ENCODE measurements around the gene CCDC12. TPM values are rescaled to one million over a fixed set of nuclear protein-coding genes. Genes with fewer than 3 reads are reported as not detected.

CCDC12 gene
- polyA plus RNA-seq, 4 donors = 59.7 to 84.5 (median 76.0) TPM

DNA sequence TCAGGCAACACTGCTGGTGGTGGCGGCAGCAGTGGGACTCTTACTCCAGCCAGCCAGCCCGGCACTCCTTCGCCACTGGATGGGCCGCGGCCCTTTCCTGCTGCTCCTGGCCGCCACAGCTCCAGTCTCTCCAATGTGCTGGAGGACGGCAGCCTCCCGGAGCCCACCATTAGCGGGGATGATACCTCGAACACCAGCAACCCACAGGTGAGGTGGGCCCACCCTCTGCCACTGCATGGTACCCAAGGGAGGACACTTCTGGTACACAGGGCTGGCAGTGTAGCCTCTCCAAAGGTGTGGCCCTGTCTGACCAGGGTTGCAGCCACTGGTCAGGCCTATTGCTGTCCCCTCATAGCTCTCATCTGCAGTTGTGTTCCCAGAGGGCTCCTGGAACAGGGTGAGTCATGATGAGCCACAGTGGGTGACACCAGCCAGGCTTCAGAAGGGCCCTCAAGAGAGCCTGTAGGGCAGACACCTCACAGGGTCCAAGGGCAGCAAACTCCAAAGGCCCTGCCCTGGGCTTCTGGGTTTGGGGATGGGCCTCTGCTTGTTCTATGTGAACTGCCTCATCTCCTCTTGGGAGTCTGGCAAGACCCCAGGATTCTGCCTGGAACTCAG, 23.8 kb upstream of the CCDC12 start:
- Histone ChIP-seq H3K27ac (ENCODE audit: low read depth in 1 of 3, low read length in 2 of 3) (no peak overlapping the region), H3K4me1 (ENCODE audit: control insufficient read depth in 3 of 3, insufficient read depth in 2 of 3, low read depth in 1 of 3, low read length in 2 of 3) (peaks cover 0 to 16% (median 0%) of the 10 kb centered on the region in 3 donors), H3K4me3 (ENCODE audit: low read depth in 1 of 3, low read length in 3 of 3) (no peak overlapping the region), H3K9me3 (ENCODE audit: control insufficient read depth in 2 of 2, insufficient read depth in 1 of 2, low read depth in 1 of 2, low read length in 1 of 2) (no peaks in the 10 kb centered on the region), H3K36me3 (ENCODE audit: control insufficient read depth in 3 of 3, insufficient read depth in 2 of 3, low read depth in 1 of 3, low read length in 3 of 3) (peaks cover 6 to 98% (median 7%) of the 10 kb centered on the region in 3 donors), H3K27me3 (ENCODE audit: control insufficient read depth in 3 of 3, insufficient read depth in 3 of 3, low read length in 3 of 3) (no peaks in the 10 kb centered on the region)
- WGBS, 3 donors = 93 to 98% (median 95%) methylated on average over 10 of the region's 10 CpGs
- FAIRE-seq (no peak), DNase-seq (no peak)

- peaks cover 0 to 16% (median 0%) of the 10 kb centered on the region in 3 donors for H3K4me1 ChIP-seq (ENCODE audit: control insufficient read depth in 3 of 3, insufficient read depth in 2 of 3, low read depth in 1 of 3, low read length in 2 of 3)
- H3K36me3 ChIP-seq (ENCODE audit: control insufficient read depth in 3 of 3, insufficient read depth in 2 of 3, low read depth in 1 of 3, low read length in 3 of 3) = peaks cover 6 to 98% (median 6%) of the 10 kb centered on the region in 3 donors
- FAIRE-seq = no peak
- 90 to 95% (median 92%) methylated on average over 14 of the region's 14 CpGs for WGBS, 3 donors
- no peak overlapping the region for H3K27ac ChIP-seq (ENCODE audit: low read depth in 1 of 3, low read length in 2 of 3)
- no peaks in the 10 kb centered on the region for H3K27me3 ChIP-seq (ENCODE audit: control insufficient read depth in 3 of 3, insufficient read depth in 3 of 3, low read length in 3 of 3)
- H3K4me3 ChIP-seq (ENCODE audit: low read depth in 1 of 3, low read length in 3 of 3) = no peak overlapping the region
- H3K9me3 ChIP-seq (ENCODE audit: control insufficient read depth in 2 of 2, insufficient read depth in 1 of 2, low read depth in 1 of 2, low read length in 1 of 2) = no peaks in the 10 kb centered on the region
- DNase-seq = no peak
Observed at GRCh38 chr3:46999516-47000197, 23.1 kb upstream of the CCDC12 start.

DNA sequence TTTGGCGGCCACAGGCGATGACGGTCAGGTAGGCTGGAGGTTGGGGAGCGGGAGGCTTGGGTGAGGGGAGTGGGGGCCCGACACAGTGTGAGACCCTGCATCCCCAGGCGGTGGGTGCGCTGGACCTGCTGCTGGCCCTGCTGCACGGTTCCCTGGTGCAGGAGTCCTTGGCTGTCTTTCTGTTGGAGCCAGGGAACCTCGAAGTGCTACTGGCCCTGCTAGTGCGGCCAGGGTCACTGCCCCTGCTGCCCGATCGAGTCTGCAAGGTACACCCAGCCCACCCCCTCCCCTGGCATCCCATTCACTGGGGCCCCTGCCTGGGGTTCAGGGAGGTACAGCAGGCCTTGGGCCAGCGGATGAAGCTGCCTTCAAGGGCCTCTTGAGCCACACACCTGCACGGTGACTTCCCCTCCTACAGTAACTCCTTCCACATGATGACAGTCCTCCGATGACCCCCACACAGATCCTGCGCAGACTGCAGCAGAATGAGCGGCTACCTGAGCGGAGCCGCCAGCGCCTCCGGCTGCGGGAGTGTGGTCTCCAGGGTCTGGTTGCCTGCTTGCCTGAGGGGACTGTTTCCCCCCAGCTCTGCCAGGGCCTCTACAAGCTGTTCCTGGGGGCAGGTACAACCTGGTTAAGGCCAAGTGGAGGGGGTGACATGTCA, 22.4 kb upstream of the CCDC12 start:
- Histone ChIP-seq H3K9me3 (ENCODE audit: control insufficient read depth in 2 of 2, insufficient read depth in 1 of 2, low read depth in 1 of 2, low read length in 1 of 2) (no peaks in the 10 kb centered on the region), H3K36me3 (ENCODE audit: control insufficient read depth in 3 of 3, insufficient read depth in 2 of 3, low read depth in 1 of 3, low read length in 3 of 3) (peaks cover 4 to 97% (median 6%) of the 10 kb centered on the region in 3 donors), H3K4me3 (ENCODE audit: low read depth in 1 of 3, low read length in 3 of 3) (no peak overlapping the region), H3K4me1 (ENCODE audit: control insufficient read depth in 3 of 3, insufficient read depth in 2 of 3, low read depth in 1 of 3, low read length in 2 of 3) (peaks cover 0 to 16% (median 0%) of the 10 kb centered on the region in 3 donors), H3K27ac (ENCODE audit: low read depth in 1 of 3, low read length in 2 of 3) (no peak overlapping the region), H3K27me3 (ENCODE audit: control insufficient read depth in 3 of 3, insufficient read depth in 3 of 3, low read length in 3 of 3) (no peaks in the 10 kb centered on the region)
- WGBS, 3 donors = 82 to 87% (median 87%) methylated on average over 22 of the region's 22 CpGs
- DNase-seq (no peak), FAIRE-seq (no peak)

DNA sequence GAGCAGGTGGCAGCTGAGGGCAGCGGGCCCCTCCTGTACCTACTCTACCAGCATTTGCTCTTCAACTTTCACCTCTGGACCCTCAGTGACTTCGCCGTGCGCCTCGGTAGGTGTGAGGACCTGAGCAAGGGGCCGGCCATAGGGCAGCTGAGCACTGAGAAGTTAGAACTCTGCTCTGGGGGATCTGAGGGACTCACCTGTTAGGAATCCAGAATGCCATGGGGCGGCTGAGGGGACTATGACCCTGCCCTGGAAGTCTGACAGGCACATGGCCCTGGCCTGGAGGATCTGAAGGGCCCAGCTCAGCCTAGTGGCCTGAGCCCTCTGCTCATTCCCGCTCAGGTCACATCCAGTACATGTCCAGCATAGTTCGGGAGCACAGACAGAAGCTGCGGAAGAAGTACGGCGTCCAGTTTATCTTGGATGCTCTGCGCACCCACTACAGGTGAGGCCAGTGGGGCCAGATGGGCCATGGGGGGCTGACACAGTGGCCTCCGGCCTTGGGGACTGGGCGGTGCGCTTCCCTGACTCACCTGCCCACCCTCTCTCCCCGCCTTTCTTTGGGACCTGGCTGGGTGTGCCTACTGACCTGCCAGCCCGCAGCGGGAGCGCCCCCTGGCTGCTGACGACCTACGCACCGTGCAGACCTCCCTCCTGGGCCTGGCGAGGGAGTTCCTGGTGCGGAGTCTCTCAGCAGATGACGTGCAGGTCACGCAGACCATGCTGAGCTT, 21.7 kb upstream of the CCDC12 start:
- FAIRE-seq (no peak), DNase-seq (peak; percentile 73 to 90)
- Histone ChIP-seq H3K27me3 (ENCODE audit: control insufficient read depth in 3 of 3, insufficient read depth in 3 of 3, low read length in 3 of 3) (no peaks in the 10 kb centered on the region), H3K4me1 (ENCODE audit: control insufficient read depth in 3 of 3, insufficient read depth in 2 of 3, low read depth in 1 of 3, low read length in 2 of 3) (peaks cover 0 to 16% (median 0%) of the 10 kb centered on the region in 3 donors), H3K9me3 (ENCODE audit: control insufficient read depth in 2 of 2, insufficient read depth in 1 of 2, low read depth in 1 of 2, low read length in 1 of 2) (no peaks in the 10 kb centered on the region), H3K36me3 (ENCODE audit: control insufficient read depth in 3 of 3, insufficient read depth in 2 of 3, low read depth in 1 of 3, low read length in 3 of 3) (peaks cover 4 to 98% (median 6%) of the 10 kb centered on the region in 3 donors), H3K27ac (ENCODE audit: low read depth in 1 of 3, low read length in 2 of 3) (peak overlapping the region in 2 of 3 donors; percentile 12 to 39), H3K4me3 (ENCODE audit: low read depth in 1 of 3, low read length in 3 of 3) (no peak overlapping the region)
- 46 to 57% (median 57%) methylated on average over 27 of the region's 27 CpGs for WGBS, 3 donors

- no peaks in the 10 kb centered on the region for H3K27me3 ChIP-seq (ENCODE audit: control insufficient read depth in 3 of 3, insufficient read depth in 3 of 3, low read length in 3 of 3)
- no peaks in the 10 kb centered on the region for H3K9me3 ChIP-seq (ENCODE audit: control insufficient read depth in 2 of 2, insufficient read depth in 1 of 2, low read depth in 1 of 2, low read length in 1 of 2)
- peaks cover 0 to 16% (median 0%) of the 10 kb centered on the region in 3 donors for H3K4me1 ChIP-seq (ENCODE audit: control insufficient read depth in 3 of 3, insufficient read depth in 2 of 3, low read depth in 1 of 3, low read length in 2 of 3)
- peaks cover 4 to 98% (median 6%) of the 10 kb centered on the region in 3 donors for H3K36me3 ChIP-seq (ENCODE audit: control insufficient read depth in 3 of 3, insufficient read depth in 2 of 3, low read depth in 1 of 3, low read length in 3 of 3)
- peak overlapping the region in 1 of 3 donors; percentile 39 for H3K27ac ChIP-seq (ENCODE audit: low read depth in 1 of 3, low read length in 2 of 3)
- no peak overlapping the region for H3K4me3 ChIP-seq (ENCODE audit: low read depth in 1 of 3, low read length in 3 of 3)
- 80 to 91% (median 88%) methylated on average over 13 of the region's 13 CpGs for WGBS, 3 donors
- DNase-seq (no peak), FAIRE-seq (no peak)
Observed at GRCh38 chr3:46997453-46998091, 21.0 kb upstream of the CCDC12 start.

DNA sequence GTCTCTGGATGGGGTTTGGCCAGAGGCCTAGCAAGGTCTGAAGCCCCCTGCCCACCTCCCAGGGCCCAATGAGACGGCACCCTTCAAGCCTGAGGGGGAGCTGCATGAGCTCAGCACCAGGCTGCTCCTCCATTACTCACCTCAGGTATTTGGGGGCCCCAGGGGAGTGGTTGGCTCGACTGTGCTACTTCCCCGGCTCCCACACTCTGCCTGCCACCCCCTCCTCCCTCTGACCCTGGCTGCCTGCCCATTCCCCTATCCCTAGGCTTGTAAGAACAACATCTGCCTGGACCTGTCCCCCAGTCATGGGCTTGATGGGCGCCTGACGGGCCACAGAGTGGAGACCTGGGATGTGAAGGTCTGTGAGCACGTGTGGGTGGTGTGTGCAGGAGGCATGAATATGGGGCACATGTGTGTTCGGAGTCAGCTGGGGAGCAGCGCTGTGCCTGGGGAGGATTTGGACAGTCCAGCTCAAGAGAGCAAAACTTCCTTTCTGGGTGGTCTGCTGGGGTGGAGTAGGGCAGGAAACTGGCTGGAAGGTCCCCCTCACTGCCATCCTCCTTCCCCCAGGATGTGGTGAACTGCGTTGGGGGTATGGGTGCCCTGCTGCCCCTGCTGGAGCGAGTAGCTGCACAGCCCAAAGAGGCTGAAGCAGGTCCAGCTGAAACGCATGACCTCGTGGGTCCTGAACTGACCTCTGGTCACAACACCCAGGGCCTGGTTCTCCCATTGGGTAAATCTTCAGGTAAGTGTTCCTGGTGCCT, 20.3 kb upstream of the CCDC12 start:
- H3K27me3 ChIP-seq (ENCODE audit: control insufficient read depth in 3 of 3, insufficient read depth in 3 of 3, low read length in 3 of 3) = no peaks in the 10 kb centered on the region
- no peak overlapping the region for H3K27ac ChIP-seq (ENCODE audit: low read depth in 1 of 3, low read length in 2 of 3)
- DNase-seq = no peak
- H3K36me3 ChIP-seq (ENCODE audit: control insufficient read depth in 3 of 3, insufficient read depth in 2 of 3, low read depth in 1 of 3, low read length in 3 of 3) = peaks cover 4 to 98% (median 6%) of the 10 kb centered on the region in 3 donors
- no peaks in the 10 kb centered on the region for H3K9me3 ChIP-seq (ENCODE audit: control insufficient read depth in 2 of 2, insufficient read depth in 1 of 2, low read depth in 1 of 2, low read length in 1 of 2)
- H3K4me3 ChIP-seq (ENCODE audit: low read depth in 1 of 3, low read length in 3 of 3) = no peak overlapping the region
- 74 to 81% (median 76%) methylated on average over 12 of the region's 12 CpGs for WGBS, 3 donors
- peaks cover 0 to 16% (median 0%) of the 10 kb centered on the region in 3 donors for H3K4me1 ChIP-seq (ENCODE audit: control insufficient read depth in 3 of 3, insufficient read depth in 2 of 3, low read depth in 1 of 3, low read length in 2 of 3)
- FAIRE-seq = no peak

DNA sequence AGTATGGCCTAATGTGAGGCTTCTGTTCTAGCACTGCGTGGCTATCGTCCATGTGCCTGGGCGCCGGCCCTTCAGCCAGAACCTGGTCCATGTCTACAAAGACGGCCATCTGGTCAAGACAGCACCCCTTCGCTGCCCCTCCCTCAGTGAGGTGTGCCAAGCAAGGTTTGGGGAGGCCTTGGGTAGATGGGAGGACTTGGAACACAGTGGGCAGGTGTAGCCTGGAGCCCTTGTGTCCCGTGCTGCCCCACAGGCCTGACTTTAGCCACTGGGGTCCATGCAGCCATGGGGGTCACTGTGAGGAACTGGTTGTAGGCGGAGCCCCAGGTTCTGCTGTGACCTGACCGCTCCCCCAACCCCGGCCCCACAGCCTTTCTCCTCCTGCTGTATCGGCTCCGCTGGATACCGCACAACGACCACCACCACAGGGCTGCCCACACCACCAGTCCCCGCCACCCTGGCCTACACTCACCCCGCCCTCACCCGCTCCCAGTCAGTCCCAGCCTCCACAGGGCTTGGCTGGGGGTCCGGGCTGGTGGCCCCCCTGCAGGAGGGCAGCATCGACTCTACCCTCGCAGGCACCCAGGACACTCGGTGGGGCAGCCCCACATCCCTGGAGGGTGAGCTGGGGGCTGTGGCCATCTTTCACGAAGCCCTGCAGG, 19.5 kb upstream of the CCDC12 start:
- FAIRE-seq = no peak
- no peak overlapping the region for H3K4me3 ChIP-seq (ENCODE audit: low read depth in 1 of 3, low read length in 3 of 3)
- H3K27me3 ChIP-seq (ENCODE audit: control insufficient read depth in 3 of 3, insufficient read depth in 3 of 3, low read length in 3 of 3) = no peaks in the 10 kb centered on the region
- no peak for DNase-seq
- no peak overlapping the region for H3K27ac ChIP-seq (ENCODE audit: low read depth in 1 of 3, low read length in 2 of 3)
- H3K4me1 ChIP-seq (ENCODE audit: control insufficient read depth in 3 of 3, insufficient read depth in 2 of 3, low read depth in 1 of 3, low read length in 2 of 3) = peaks cover 0 to 16% (median 0%) of the 10 kb centered on the region in 3 donors
- WGBS, 3 donors = 92 to 95% (median 93%) methylated on average over 19 to 22 of the region's 22 CpGs
- H3K36me3 ChIP-seq (ENCODE audit: control insufficient read depth in 3 of 3, insufficient read depth in 2 of 3, low read depth in 1 of 3, low read length in 3 of 3) = peaks cover 3 to 98% (median 6%) of the 10 kb centered on the region in 3 donors
- no peaks in the 10 kb centered on the region for H3K9me3 ChIP-seq (ENCODE audit: control insufficient read depth in 2 of 2, insufficient read depth in 1 of 2, low read depth in 1 of 2, low read length in 1 of 2)

All from small intestine (tissue), 7 donors.